Left renal cortex interstitium (tissue), 4 donors: ENCODE results near the gene SAG. TPM values are rescaled to one million over a fixed set of nuclear protein-coding genes. Genes with fewer than 3 reads are reported as not detected.

ENCODE experiments used
- polyA plus RNA-seq, 4 donors: library from polyadenylated mRNA; unstranded; fragments of 120-200 nt; gene quantifications; one replicate each; pipeline ENCODE4 v1.2.1, GENCODE V29; 2013; ENCODE audit not compliant: insufficient read length in 4 of 4

SAG gene
- polyA plus RNA-seq, 4 donors: 0.04 to 0.24 (median 0.10) TPM

Other genes starting within 250 kb of the SAG start
- 1 to 10 TPM; 6.1 to 8.7 (median 7.6) TPM for gene INPP5D, start 247.5 kb upstream of the SAG start, polyA plus RNA-seq
- 10 to 100 TPM; 19.1 to 26.3 (median 24.0) TPM for gene ATG16L1, start 56.1 kb upstream of the SAG start, polyA plus RNA-seq
- 10 to 100 TPM; 16.9 to 36.2 (median 26.8) TPM for gene DGKD, start 46.7 kb downstream of the SAG start, polyA plus RNA-seq